KOPT-K1 (cell line): ENCODE results near the gene TMEM43.
"Not testable (repeated sequence)": the region's sequence is repeated elsewhere in the genome, so short reads cannot be mapped to it uniquely, and the experiment has no call there.

Source experiments
- H3K27ac ChIP-seq: fragments of 200-600 bp; sonication (generic); 2 replicates; pipeline ENCODE4 v1.5.1; 2016; ENCODE audit warnings: antibody characterized with exemption, mild to moderate bottlenecking, low read depth, low read length; ENCODE audit not compliant: poor library complexity, severe bottlenecking
- H3K36me3 ChIP-seq: fragments of 200-600 bp; sonication (generic); 2 replicates; pipeline ENCODE4 v1.5.1; 2017; ENCODE audit warnings: antibody characterized with exemption, mild to moderate bottlenecking, low read length, moderate library complexity; ENCODE audit not compliant: insufficient read depth
- H3K9me3 ChIP-seq: fragments of 200-600 bp; sonication (generic); 2 replicates; pipeline ENCODE4 v1.5.1; 2017; ENCODE audit warnings: antibody characterized with exemption, low read length, mild to moderate bottlenecking; ENCODE audit not compliant: insufficient read depth, poor library complexity, severe bottlenecking

TMEM43 gene

GRCh38 chr3:14118400-14119381 is 6.2 kb upstream of the TMEM43 start:
- Histone ChIP-seq H3K36me3 (peaks cover 83% of the 10 kb centered on the region), H3K9me3 (no peaks in the 10 kb centered on the region), H3K27ac (no peak overlapping the region)

GRCh38 chr3:14119651-14120050 is 5.2 kb upstream of the TMEM43 start:
- Histone ChIP-seq H3K27ac (no peak overlapping the region), H3K9me3 (no peaks in the 10 kb centered on the region), H3K36me3 (peaks cover 74% of the 10 kb centered on the region)

GRCh38 chr3:14120111-14120920 is 4.5 kb upstream of the TMEM43 start:
- Histone ChIP-seq H3K36me3 (peaks cover 67% of the 10 kb centered on the region), H3K27ac (no peak overlapping the region), H3K9me3 (no peaks in the 10 kb centered on the region)

GRCh38 chr3:14120921-14121448 is 3.9 kb upstream of the TMEM43 start:
- peaks cover 60% of the 10 kb centered on the region for H3K36me3 ChIP-seq
- not testable (repeated sequence) for H3K9me3 ChIP-seq, H3K27ac ChIP-seq

- peaks cover 52% of the 10 kb centered on the region for H3K36me3 ChIP-seq
- H3K9me3 ChIP-seq, result no peaks in the 10 kb centered on the region
- no peak overlapping the region for H3K27ac ChIP-seq
These were observed 3.0 kb upstream of the TMEM43 start for GRCh38 chr3:14121859-14122258.

GRCh38 chr3:14122301-14122700 is 2.6 kb upstream of the TMEM43 start:
- Histone ChIP-seq H3K27ac (no peak overlapping the region), H3K36me3 (peaks cover 48% of the 10 kb centered on the region), H3K9me3 (no peaks in the 10 kb centered on the region)

GRCh38 chr3:14123308-14124222 is 1.3 kb upstream of the TMEM43 start:
- peak overlapping the region; percentile 88 for H3K27ac ChIP-seq
- no peaks in the 10 kb centered on the region for H3K9me3 ChIP-seq
- H3K36me3 ChIP-seq, result peaks cover 44% of the 10 kb centered on the region

- Histone ChIP-seq H3K27ac (peak overlapping the region; percentile 88), H3K9me3 (no peaks in the 10 kb centered on the region), H3K36me3 (peaks cover 44% of the 10 kb centered on the region)
These were observed 633 bp upstream of the TMEM43 start for GRCh38 chr3:14124223-14124614.

GRCh38 chr3:14125193-14126016 is 553 bp downstream of the TMEM43 start:
- Histone ChIP-seq H3K9me3 (no peaks in the 10 kb centered on the region), H3K36me3 (peaks cover 44% of the 10 kb centered on the region), H3K27ac (peak overlapping the region; percentile 88)

GRCh38 chr3:14126017-14126886 is 1.4 kb downstream of the TMEM43 start:
- H3K27ac ChIP-seq, result no peak overlapping the region
- H3K9me3 ChIP-seq, result no peaks in the 10 kb centered on the region
- peaks cover 45% of the 10 kb centered on the region for H3K36me3 ChIP-seq

GRCh38 chr3:14126887-14127505 is 2.1 kb downstream of the TMEM43 start:
- peaks cover 45% of the 10 kb centered on the region for H3K36me3 ChIP-seq
- no peaks in the 10 kb centered on the region for H3K9me3 ChIP-seq
- H3K27ac ChIP-seq, result no peak overlapping the region

GRCh38 chr3:14127516-14128161 is 2.8 kb downstream of the TMEM43 start:
- Histone ChIP-seq H3K9me3 (no peaks in the 10 kb centered on the region), H3K27ac (no peak overlapping the region), H3K36me3 (peaks cover 49% of the 10 kb centered on the region)
